NB4 (cell line): Measurements from ENCODE around the gene TUBB4B.

Experiments used
- MAX ChIP-seq: IDR thresholded peaks from 2 replicates; pipeline ENCODE4 v1.6.1; 2011; ENCODE audit warnings: low read depth, low read length
- POLR2A ChIP-seq: IDR thresholded peaks from 2 replicates; pipeline ENCODE4 v1.6.1; 2011; ENCODE audit warnings: mild to moderate bottlenecking; ENCODE audit not compliant: insufficient read length; ENCODE audit errors: extremely low read depth

DNA sequence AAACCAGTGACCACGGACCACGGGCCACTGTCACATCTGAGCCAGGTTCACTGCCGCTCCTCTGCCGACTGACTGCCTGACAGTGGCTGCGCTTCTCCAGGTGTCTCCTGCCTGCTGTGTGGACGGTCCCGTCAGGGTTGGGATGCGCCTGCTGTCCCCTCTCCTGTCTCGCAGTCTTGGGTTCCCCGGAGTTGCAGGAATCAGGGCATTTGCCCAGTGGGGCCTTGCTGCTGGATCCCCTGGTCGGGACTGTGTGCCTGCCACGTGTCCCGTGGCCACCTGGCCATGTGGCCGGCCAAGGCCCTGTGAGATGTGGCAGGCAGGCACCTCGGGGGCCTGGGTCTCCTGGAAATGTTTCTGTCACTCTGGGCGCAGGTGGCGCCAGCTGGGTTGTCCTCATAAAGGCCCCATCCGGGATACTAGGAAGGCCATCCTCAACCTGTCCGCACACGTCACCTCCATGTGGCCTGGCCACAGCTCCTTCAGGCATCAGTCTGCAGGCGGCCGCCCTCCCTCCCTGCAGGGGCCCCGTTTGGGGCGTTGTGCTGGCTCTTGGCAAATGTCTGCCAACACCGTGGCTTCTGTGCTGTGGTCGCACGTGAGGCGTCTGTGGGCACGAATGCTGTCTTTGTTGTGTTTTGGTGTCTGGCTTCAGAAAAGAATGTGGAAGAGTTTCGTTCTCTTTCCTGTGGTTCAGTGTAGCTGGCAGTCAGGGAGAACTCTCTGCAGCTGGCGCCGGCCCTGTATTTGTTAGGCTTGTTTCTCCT, 30.0 kb downstream of the TUBB4B start:
- TF ChIP-seq POLR2A (no peak), MAX (no peak)
